ENCODE measurements around the gene CHRNB1.

Gene CHRNB1

GRCh38 chr17:7486181-7486580 is 41.3 kb downstream of the CHRNB1 start:
- FAIRE-seq: no peak

DNA sequence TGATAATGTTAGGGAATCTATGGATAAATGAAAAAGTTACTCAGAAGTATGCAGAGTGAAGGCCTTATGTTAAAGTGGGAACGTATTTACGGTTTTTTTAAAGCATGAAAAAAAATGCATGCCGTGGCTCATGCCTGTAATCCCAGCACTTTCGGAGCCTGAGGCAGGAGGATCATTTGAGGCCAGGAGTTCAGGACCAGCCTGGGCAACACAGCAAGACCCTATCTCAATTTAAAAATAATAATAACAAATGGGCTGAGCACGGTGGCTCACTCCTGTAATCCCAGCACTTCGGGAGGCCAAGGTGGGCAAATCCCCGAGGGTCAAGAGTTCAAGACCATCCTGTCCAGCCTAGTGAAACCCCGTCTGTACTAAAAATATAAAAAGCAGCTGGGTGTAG is 45.3 kb downstream of the CHRNB1 start:
- no peak for FAIRE-seq

DNA sequence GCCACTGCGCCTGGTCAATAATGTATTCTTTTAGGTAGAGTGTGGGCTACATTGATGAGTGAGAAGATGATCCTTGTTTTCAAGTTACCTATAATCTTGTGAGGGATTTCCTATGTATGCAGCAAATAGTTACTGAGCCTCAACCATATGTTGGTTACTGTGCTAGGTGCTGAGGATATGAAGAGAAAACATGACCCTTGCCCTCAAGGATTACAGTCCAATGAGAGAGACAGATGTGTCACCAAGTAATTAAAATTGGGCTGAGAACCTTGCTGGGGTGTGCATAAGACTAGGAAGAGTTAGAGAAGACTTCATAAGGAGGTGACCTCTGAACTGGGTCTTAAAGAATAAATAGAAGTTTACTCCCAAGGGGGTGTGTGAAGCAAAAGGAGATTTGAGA is 46.7 kb downstream of the CHRNB1 start:
- FAIRE-seq: no peak

DNA sequence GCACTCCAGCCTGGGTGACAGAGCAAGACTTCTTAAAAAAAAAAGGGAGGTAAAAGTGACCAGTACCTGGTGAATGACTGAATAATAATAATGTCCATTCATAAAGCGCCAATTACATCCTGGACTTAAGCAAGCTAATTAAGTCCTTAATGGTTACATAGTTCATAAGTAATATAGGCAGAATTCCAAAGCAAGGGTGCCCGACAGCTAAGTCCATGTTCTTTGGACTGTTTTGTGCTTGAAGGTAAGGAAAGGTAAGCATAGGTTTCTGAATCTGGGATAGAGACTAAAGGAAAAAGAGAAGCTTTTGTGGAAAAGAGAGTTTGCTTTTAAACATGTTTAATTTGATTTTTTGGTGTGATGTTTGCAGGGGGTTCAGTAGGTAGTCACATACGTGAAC is 49.1 kb downstream of the CHRNB1 start:
- no peak for FAIRE-seq

DNA sequence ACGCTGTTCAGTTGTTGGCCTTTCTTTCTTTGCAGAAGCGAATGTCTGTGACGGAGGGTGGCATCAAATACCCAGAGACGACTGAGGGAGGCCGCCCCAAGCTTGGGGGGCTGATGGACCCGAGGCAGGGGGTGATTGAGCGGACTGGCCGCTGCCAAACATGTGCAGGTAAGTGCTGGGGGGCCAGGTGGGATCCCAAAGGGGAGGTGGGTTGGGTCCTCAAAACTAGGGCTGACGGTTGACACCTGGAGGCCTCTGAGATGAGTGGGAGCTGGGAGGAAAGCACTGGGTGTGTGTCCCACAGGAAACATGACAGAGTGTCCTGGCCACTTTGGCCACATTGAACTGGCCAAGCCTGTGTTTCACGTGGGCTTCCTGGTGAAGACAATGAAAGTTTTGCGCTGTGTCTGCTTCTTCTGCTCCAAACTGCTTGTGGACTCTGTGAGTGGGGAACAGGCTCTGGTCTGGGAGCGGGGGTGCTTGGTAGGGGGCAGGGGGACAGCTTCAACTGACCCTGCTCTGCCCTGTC is 51.1 kb downstream of the CHRNB1 start:
- no peak for FAIRE-seq

DNA sequence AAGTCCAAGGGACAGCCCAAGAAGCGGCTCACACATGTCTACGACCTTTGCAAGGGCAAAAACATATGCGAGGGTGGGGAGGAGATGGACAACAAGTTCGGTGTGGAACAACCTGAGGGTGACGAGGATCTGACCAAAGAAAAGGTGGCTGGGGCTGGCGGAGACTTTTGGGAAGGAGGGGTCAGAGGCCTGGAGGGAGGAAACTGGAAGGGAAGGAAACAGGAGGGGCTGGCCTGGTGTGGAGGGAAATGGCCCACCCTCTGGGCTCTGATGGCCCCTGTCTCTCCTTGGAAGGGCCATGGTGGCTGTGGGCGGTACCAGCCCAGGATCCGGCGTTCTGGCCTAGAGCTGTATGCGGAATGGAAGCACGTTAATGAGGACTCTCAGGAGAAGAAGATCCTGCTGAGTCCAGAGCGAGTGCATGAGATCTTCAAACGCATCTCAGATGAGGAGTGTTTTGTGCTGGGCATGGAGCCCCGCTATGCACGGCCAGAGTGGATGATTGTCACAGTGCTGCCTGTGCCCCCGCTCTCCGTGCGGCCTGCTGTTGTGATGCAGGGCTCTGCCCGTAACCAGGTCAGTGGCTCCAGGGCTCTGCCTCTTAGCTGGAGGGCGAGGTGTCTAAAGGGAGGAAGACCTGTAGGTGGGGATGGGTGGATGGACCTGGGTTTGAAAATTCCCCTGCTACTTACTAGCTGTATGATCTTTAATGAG is 51.8 kb downstream of the CHRNB1 start:
- no peak for FAIRE-seq

DNA sequence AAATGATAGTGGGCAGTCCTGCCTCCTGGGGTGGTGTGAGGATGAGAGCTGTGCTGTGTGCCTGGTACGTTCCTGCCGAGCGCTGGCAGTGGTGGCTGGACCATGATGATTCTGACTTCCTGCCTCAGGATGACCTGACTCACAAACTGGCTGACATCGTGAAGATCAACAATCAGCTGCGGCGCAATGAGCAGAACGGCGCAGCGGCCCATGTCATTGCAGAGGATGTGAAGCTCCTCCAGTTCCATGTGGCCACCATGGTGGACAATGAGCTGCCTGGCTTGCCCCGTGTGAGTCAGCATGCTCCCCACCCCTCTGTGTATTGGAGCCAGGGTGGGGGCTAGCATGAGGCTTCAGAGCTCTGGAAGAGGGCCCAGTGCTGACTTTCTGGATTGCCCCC is 52.4 kb downstream of the CHRNB1 start:
- FAIRE-seq: no peak

DNA sequence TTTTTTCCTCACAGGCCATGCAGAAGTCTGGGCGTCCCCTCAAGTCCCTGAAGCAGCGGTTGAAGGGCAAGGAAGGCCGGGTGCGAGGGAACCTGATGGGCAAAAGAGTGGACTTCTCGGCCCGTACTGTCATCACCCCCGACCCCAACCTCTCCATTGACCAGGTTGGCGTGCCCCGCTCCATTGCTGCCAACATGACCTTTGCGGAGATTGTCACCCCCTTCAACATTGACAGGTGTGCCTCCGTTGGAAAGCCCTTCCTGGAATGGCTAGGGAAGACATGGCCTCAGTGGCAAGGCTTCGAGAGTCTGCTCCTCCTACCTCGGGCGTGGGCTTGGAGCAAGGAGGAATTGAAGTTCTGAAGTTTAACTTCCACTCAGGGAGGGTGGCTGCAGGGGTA is 52.8 kb downstream of the CHRNB1 start:
- no peak for FAIRE-seq

DNA sequence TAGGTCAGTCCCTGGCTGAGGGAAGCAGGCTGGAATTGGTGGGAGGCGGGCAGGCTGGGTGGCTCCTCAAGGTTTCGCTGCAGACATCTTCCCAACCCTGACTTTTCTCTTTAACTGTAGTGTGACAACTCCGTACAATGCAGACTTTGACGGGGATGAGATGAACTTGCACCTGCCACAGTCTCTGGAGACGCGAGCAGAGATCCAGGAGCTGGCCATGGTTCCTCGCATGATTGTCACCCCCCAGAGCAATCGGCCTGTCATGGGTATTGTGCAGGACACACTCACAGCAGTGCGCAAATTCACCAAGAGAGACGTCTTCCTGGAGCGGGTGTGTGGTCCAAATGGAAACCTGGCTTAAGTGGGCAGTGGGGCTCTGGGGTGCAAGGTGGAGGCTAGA is 54.3 kb downstream of the CHRNB1 start:
- FAIRE-seq: no peak

DNA sequence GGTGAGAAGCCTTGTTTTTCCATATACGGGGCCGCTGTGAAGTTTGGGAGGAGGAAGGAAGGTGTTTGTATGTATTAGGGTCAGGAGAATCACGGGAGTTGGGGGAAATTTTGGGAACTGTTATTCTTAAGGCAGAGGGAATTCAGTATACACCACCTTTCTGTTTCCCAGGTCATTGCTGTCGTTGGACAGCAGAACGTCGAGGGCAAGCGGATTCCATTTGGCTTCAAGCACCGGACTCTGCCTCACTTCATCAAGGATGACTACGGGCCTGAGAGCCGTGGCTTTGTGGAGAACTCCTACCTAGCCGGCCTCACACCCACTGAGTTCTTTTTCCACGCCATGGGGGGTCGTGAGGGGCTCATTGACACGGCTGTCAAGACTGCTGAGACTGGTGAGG is 56.9 kb downstream of the CHRNB1 start:
- no peak for FAIRE-seq

- no peak for FAIRE-seq
Measured at GRCh38 chr17:7502171-7502847, 57.4 kb downstream of the CHRNB1 start.

- no peak for FAIRE-seq
Measured at GRCh38 chr17:7502987-7503386, 58.1 kb downstream of the CHRNB1 start.

- no peak for FAIRE-seq
Measured at GRCh38 chr17:7503521-7503920, 58.7 kb downstream of the CHRNB1 start.
